GM19463 (cell line): ENCODE data around the gene UBE3C.

ENCODE experiments used
- ATAC-seq: cut with Tn5 transposase; IDR thresholded peaks from one replicate; pipeline ENCODE4 v1.9.1; 2021; ENCODE audit warnings: mild to moderate bottlenecking, moderate library complexity; ENCODE audit not compliant: unreplicated experiment

UBE3C gene

DNA sequence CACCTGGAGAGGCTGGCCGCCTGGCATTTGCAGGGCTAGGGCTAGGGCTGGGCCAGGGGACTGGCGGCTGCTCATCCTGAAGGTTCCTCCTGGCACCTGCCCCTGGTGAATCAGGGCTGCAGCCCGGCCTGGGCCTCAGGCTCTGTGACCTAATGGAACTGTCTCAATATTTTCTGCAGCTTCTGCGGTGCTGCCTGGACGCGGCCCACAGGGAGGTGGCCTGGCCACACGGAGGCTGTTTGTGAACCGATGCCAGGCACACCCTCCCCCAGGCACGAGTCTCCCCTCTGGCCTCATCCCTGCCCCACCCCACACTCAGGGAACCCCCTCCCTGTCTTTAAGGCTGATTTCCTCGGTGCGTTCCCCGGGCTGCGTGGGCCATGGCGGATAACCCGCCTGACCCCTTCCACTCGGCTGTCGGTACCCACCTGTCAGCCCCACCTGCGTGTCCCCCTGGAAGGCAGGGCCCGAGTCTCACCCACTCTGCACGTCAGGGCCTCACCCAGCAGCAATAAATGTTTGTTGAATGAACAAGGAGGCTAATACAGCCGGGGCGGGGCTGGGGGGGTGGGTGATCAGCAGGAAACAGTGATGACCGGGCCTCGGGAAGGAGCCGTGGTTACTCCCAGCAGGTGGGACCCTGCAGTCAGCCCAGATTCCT is 143.5 kb downstream of the UBE3C start:
- no peak for ATAC-seq

GRCh38 chr7:157284229-157285014 is 145.7 kb downstream of the UBE3C start:
- ATAC-seq, result no peak

- ATAC-seq, result no peak
These were observed 152.8 kb downstream of the UBE3C start for GRCh38 chr7:157291404-157292080.

DNA sequence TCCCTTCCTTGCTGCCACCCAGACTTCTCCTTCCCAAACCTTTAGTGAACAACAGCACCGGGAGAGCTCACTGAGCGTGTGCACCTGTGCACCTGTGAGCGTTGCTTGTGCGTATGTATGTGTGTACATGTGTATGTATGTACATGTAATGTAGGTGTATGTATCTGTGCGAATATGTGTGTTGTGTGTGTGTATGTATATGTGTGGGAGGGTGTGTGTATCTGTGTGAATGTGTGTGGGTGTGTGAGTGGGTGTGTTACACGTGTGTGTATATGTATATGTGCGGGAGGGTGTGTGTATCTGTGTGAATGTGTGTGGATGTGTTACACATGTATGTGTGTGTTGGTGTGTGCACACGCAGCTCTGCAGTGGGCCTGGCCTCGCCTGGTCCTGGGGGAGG is 153.5 kb downstream of the UBE3C start:
- ATAC-seq, result no peak

GRCh38 chr7:157292770-157293412 is 154.2 kb downstream of the UBE3C start:
- ATAC-seq, result no peak

DNA sequence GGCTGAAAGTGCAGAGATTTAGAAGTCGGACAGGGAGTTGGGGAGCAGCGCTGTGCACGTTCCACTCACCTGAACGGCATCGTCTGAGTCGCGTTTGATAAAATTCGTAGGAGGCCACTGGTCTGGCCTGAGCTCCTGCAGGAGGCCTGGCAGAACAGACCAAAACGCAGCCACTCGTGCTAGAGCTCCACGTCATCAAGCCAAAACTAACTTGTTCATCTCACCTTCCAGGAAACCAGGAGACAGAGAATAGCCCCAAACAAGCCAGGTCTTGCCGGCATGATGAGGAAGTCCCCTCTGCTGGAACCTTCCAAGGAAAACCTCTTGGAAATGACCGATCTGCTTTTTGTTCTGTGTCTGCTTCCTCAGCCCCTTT is 154.7 kb downstream of the UBE3C start:
- ATAC-seq, result no peak

GRCh38 chr7:157294773-157295172 is 156.0 kb downstream of the UBE3C start:
- ATAC-seq, result no peak

GRCh38 chr7:157295338-157295737 is 156.6 kb downstream of the UBE3C start:
- ATAC-seq, result no peak

- no peak for ATAC-seq
These were observed 158.5 kb downstream of the UBE3C start for GRCh38 chr7:157297185-157297584.

DNA sequence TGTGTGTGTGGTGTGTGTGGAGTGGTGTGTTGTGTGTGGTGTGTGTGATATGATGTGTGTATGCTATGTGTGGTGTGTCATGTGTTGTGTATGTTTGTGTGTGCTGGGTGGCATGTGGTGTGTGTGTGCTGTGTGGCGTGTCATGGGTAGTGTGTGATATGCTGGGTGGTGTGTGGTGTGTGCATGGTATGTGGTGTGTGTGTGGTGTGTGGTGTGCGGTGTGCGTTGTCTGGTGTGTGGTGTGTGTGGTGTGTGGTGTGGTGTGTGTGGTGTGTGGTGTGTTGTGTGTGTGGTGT is 160.5 kb downstream of the UBE3C start:
- ATAC-seq, result no peak

DNA sequence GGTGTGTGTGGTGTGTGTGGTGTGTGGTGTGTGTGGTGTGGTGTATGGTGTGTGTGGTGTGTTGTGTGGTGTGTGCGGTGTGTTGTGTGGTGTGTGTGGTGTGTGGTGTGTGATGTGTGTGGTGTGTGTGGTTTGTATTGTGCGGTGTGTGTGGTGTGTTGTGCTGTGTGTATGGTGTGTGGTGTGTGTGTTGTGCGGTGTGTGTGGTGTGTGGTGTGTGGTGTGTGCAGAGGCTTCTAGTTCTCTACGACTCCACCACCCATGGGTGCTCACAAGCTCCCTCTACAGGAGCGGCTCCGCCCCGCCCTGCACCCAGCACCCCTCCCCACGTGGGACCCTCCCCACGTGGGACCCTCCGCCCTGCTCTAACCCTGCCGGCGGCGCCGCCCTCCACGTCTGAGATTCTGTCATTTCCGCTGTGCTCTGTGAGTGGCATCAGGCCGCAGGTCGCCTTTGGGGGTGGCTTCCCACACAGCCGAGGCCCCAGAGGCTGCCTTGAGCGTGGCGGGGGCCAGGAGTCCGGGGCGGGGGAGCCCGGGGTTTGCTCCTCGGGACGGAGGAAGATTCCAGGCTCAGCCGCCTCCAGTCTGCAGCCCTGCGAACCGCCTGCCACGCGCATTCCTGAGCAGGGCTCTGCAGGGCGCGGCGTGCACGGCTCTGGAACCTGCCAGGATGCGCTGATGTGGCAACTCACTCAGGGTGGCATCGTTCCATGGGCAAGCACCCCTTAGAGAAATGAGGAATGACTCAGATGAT is 161.1 kb downstream of the UBE3C start:
- ATAC-seq, result no peak

DNA sequence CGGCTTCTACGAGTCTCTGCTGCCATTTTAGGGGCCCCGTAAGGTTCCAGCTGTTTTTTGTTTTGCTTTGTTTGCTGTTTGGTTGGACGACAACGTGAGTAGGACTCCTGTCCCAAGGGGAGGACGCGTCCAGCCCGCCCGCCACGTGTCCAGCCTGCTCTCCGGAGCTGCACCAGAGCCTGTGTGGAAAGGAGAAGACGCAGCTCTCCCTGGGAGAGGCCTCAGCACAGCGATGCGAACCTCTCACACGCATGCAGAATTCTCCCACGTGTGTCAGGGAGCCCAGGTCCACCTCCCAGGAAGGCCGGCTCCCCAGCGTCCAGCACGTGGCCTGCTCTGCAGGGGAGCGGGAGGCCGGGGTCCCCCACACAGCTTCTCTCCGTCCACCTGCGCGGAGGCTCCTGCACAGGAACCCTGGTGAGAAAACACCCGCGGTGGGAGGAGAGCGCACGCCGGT is 161.7 kb downstream of the UBE3C start:
- ATAC-seq, result no peak

- no peak for ATAC-seq
These were observed 162.9 kb downstream of the UBE3C start for GRCh38 chr7:157301610-157302120.

DNA sequence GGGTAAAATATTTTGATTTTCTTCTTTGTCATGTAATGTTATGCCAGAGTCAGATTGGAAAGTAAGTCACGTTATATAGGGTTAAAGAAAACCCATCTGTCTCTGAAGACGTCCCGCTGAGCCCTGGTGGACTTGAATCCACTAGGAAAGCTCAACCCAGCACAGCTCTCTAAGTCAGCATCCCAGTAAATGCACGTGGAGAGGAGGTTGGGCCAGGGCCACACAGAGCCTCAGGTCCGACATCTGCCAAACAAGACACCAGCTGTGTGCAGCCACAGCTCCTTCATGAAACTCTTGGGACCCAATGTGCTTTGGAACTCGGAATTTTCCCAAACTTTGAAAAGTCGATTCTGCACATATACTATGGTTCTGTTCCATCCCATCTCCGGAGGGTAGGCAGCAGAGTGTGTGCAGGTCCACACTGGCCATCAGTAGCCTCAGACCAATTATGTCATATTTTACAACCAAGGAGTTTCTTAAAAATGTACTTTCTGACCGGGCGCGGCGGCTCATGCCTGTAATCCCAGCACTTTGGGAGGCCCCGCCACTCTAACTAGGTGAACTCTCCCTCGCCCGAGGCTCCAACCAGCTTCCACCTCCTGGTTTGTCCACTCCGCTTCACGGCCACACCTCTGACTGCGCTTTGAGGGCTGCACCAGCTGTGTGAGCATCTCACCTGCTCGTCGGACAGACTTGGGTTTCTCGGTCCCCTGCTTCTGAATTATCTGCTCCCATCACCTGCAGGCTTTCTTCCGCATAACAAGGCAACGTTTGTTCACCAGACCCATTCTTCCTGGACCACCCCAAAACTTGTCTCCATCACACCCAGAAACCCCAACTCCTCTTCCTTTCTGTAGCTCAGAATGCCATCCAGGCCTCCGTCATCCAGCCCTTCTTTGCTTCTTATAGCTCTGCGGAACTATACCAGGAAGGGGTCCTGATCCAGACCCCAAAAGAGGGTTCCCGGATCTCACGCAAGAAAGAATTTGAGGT is 168.4 kb downstream of the UBE3C start:
- ATAC-seq, result no peak

- ATAC-seq, result no peak
These were observed 171.4 kb downstream of the UBE3C start for GRCh38 chr7:157309988-157310668.

GRCh38 chr7:157310676-157311185 is 172.0 kb downstream of the UBE3C start:
- ATAC-seq, result no peak

DNA sequence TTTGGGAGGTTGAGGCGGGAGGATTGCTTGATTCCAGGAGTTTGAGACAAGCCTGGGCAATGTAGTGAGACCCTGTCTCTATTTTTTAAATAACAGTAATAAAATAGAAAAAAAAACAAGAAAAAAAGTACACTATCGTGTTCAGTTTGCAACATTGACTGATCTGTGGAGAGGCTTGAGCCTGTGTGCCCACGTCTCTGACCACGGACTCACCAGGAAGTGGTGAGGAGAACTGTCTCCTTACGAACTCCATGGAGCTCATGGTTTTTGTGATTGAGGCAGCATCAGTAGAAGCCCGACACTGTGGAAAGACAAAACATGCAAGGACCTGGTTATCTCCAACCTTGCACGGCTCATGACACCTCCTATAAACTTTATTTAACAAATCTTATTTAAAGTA is 174.2 kb downstream of the UBE3C start:
- no peak for ATAC-seq

GRCh38 chr7:157313645-157314044 is 174.9 kb downstream of the UBE3C start:
- no peak for ATAC-seq
